Fibroblast of skin of back (primary cell): ENCODE measurements around the gene PIKFYVE.
"Not testable (repeated sequence)": the region's sequence is repeated elsewhere in the genome, so short reads cannot be mapped to it uniquely, and the experiment has no call there.

ENCODE experiments used
- DNase-seq: peaks from one replicate; pipeline ENCODE4 v3.0.0-alpha.2; 2013

PIKFYVE gene

GRCh38 chr2:208255557-208256106, 10.4 kb upstream of the PIKFYVE start:
- no peak for DNase-seq

- DNase-seq = no peak
These were observed 9.8 kb upstream of the PIKFYVE start for GRCh38 chr2:208256192-208256782.

GRCh38 chr2:208256849-208257813, 8.9 kb upstream of the PIKFYVE start:
- DNase-seq = not testable (repeated sequence)

- DNase-seq = peak; percentile 51
These were observed 669 bp upstream of the PIKFYVE start for GRCh38 chr2:208265371-208265800.

GRCh38 chr2:208266553-208266893, 468 bp downstream of the PIKFYVE start:
- DNase-seq = no peak

GRCh38 chr2:208266936-208267335, 881 bp downstream of the PIKFYVE start:
- no peak for DNase-seq

- not testable (repeated sequence) for DNase-seq
These were observed 1.5 kb downstream of the PIKFYVE start for GRCh38 chr2:208267526-208267925.

- DNase-seq = no peak
These were observed 2.3 kb downstream of the PIKFYVE start for GRCh38 chr2:208268156-208268952.

- DNase-seq = no peak
These were observed 3.0 kb downstream of the PIKFYVE start for GRCh38 chr2:208269091-208269490.

GRCh38 chr2:208274748-208275147, 8.7 kb downstream of the PIKFYVE start:
- DNase-seq = no peak

- no peak for DNase-seq
These were observed 12.5 kb downstream of the PIKFYVE start for GRCh38 chr2:208278549-208278948.

- no peak for DNase-seq
These were observed 13.2 kb downstream of the PIKFYVE start for GRCh38 chr2:208279236-208279635.

GRCh38 chr2:208280234-208280633, 14.2 kb downstream of the PIKFYVE start:
- no peak for DNase-seq

- peak; percentile 14 for DNase-seq
These were observed 14.9 kb downstream of the PIKFYVE start for GRCh38 chr2:208280933-208281332.

GRCh38 chr2:208285853-208286252, 19.8 kb downstream of the PIKFYVE start:
- no peak for DNase-seq

GRCh38 chr2:208294482-208295024, 28.5 kb downstream of the PIKFYVE start:
- no peak for DNase-seq

- DNase-seq = no peak
These were observed 29.8 kb downstream of the PIKFYVE start for GRCh38 chr2:208295834-208296233.

- DNase-seq = no peak
These were observed 30.6 kb downstream of the PIKFYVE start for GRCh38 chr2:208296610-208297009.

- no peak for DNase-seq
These were observed 31.9 kb downstream of the PIKFYVE start for GRCh38 chr2:208297961-208298360.

GRCh38 chr2:208300847-208301618, 35.0 kb downstream of the PIKFYVE start:
- no peak for DNase-seq

GRCh38 chr2:208304157-208304556, 38.1 kb downstream of the PIKFYVE start:
- DNase-seq = no peak

GRCh38 chr2:208304695-208305094, 38.6 kb downstream of the PIKFYVE start:
- DNase-seq = no peak
